Effector CD4-positive, alpha-beta T cell (primary cell): ENCODE results near the gene RNU5D-1.
"Not testable (repeated sequence)": the region's sequence is repeated elsewhere in the genome, so short reads cannot be mapped to it uniquely, and the experiment has no call there.

Source experiments
- DNase-seq: peaks from one replicate; pipeline ENCODE4 v3.0.0-alpha.2; 2020

The RNU5D-1 gene

GRCh38 chr1:44724955-44725698, 5.8 kb downstream of the RNU5D-1 start:
- DNase-seq = no peak

GRCh38 chr1:44724296-44724954, 6.5 kb downstream of the RNU5D-1 start:
- DNase-seq = no peak

DNA sequence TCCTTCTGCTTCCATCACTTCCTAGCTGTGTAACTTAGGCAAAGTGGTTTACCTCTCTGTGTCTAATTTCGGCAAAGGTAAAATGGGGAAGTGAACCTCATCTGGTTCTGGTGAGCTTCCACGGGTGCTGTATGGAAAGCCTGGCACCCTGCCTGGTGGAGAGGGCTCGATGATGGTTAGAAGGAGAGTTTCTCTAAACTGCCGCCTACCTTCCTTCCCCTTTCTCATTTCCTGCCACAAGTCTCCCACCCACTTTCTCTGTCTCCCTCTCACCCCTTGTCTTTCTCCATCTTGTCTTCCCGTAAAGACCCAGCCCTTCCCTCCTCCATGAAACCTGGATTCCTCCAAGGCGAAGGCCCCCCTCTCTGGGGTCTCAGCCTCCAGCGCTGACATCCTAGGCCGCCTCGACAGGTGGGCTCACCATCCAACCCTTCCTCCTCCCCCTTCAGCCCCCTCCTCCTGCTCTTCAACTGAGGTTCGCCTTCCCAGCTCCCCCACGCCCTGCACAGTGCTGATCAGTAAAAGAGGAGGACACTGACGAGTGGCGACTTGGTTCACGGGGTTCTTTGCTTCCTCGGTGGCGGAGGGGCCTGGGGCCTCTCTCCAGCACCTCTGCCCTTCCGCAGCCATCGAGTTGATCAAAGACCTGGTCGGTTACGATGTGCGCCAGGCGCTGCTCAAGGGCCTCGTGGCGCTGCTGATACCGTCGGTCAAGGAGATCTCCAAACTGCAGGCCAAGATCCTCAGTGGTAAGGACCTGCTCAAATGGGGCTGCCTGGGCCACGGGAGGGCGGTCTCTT, 7.3 kb downstream of the RNU5D-1 start:
- no peak for DNase-seq

- no peak for DNase-seq
Measured at GRCh38 chr1:44723064-44723463, 7.9 kb downstream of the RNU5D-1 start.

GRCh38 chr1:44721485-44722361, 9.2 kb downstream of the RNU5D-1 start:
- peak; percentile 35 for DNase-seq

DNA sequence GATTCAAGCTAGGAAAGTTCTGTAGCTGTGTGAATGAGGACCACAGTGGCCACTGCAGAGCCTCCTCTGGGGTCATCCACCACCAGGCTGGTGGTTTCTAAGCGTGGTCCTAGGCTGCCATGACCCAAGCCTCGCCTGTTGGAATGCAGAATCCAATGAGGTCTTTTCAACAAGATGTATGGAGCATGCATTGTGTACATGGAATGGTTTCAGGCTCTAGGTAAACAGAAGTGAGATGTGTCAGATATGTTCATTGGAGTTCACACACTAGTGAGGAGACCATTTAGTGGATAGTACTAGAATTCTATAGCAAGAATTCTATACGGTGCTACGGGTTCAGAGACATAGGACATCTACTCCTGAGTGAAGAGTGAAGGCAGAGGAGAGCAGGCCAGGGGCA, 10.7 kb downstream of the RNU5D-1 start:
- no peak for DNase-seq

DNA sequence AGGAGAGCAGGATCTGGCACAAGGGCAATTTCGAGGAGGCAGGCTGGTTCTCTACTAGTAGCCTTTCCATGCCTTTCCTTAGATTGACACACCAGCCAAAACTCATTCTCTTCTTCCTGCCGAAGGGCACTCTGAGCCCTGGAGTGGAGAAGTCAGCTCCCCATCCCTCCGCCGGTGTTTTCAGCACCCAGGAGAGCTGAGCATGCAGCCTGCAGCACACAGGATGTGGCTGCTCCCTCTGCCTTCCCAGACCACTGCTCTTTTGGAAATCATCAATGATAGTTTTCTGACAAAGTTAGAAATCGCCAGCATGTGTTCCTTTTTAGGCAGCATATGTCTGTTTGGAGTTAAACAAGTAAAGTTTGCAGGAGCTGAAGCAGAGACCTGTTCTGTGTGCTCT, 11.7 kb downstream of the RNU5D-1 start:
- no peak for DNase-seq

GRCh38 chr1:44718091-44718490, 12.9 kb downstream of the RNU5D-1 start:
- no peak for DNase-seq

DNA sequence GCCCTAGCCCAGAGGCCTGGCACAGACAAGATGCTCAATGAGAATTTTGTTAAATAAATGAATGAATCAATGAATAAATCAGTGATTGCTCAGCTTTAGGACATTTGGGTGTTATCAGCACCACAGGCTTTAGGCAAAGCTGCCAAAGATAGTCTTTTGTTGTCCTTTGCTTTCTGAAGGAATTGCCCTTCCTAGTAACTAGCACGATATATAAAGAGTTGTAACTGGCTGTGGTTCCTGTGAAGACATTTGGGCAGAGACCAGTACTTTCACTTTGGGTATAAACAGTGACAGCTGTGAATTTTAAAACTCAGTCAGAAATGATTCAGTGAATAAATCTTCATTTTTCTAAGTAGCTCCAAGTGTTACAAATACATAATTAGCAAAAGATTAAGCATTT, 13.3 kb downstream of the RNU5D-1 start:
- DNase-seq = no peak

DNA sequence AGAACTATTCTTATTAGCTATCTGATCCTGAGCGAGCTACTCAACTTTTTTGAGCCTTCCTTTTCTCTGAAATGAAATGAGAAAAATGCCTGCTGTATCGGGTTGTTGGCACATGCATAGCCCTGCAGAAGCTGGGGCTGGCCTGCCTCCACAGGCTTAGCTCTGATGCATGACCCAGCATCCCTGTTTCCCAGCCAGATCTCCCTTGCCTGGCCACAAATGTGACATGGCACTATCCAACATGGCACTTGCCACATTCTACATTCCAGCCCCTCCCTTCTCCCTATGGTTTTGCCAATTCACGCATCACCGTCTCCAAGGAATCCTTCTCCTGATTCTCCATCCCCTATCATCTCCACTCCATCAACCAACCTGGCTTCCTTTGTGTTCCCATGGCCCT, 13.8 kb downstream of the RNU5D-1 start:
- DNase-seq = no peak

- DNase-seq = peak; percentile 57
Measured at GRCh38 chr1:44714944-44715571, 15.9 kb downstream of the RNU5D-1 start.

DNA sequence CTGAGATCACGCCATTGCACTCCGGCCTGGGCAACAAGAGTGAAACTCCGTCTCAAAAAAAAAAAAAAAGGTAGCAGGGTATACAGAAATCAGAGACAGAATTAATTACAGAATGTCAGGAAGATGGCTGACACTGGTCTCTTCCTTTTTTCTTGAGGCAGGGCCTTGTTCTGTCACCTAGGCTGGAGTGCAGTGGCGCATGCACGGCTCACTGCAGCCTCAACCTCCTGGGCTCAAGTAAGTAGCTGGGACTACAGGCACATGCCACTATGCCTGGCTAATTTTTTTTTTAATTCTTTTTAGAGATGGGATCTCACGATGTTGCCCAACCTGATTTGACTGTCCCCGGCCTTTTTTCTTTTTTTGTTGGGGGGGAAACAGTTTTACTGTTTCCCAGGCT, 16.4 kb downstream of the RNU5D-1 start:
- DNase-seq = no peak

DNA sequence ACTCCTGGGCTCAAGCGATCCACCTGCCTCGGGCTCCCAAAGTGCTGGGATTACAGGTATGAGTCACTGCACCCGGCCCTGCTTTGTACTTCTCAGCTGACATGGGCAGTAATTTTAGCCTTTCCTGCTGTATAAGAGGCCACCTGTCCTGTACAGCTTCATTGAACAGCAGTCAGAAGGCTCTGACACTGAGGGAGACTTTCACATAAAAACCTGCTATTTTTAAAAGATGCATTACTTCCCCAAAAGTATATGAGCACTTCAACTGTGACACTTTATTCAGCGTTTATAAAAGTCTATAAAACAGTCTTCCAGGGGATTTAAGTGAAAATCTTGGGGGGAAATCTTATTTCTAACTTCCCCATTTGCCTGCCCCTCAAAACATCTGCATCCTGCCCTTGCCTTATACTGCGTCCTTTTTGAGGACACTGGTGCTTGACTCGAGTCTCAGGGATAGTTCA, 17.6 kb downstream of the RNU5D-1 start:
- DNase-seq = no peak

DNA sequence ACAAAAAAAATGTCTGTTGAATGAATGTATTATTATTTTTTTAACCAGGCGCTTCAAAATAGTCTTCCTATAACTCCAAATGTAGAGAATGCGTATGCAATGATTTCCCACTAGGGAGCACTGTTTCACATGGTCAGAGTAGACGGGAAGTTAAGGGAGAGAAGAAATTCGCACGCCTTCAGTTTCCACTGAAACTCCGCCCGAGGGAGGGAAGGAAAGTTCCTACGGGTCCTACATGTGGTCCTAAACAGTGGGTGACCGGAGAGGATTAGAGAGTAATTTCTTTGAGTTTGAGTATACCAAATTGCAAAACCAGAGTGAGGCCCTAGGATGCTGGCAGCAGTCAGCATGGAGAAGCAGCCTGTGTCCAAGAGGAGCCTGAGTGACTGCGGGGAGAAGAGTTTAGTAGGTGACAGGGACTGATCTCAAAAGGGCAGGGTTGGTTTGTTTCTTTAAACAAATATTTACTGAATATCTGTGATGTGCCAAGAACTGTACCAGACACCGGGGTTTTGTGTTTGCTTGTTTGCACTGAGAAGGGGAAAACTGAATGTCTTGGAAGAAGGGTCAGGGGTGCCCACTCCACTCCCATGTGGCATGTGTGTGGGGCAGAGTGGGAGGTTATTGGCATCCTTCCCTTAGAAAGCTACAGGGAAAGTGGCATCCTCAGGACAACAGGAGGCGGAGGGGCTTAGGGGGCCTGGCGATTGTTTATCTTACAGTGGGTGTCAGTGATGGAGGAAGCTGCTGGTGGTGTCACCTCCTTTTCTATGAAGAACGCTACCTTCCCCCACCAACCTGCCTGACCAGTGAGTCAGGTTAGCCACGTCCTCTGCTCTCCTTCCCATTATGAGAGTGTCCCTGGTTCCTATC, 22.8 kb downstream of the RNU5D-1 start:
- DNase-seq = no peak

- DNase-seq = no peak
Measured at GRCh38 chr1:44707112-44707881, 23.7 kb downstream of the RNU5D-1 start.

DNA sequence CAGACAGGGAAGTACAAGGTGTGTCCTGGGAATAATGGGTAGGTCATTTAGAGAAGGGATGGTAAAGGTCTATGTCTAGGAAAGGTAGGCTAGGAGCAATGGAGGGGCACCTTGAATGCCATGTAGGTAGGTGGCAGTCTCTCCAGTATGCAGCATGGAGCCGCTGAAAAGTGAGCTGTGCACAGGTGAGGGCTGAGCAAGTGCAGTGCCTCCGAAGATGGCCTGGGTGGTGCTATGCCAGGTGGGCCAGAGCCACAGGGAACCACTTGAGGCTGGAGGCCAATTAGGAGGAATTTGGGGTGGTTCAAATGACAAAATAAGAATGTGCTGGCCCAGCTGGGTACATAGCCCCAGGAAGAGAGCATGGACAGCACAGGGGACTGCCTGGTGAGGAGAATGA, 25.0 kb downstream of the RNU5D-1 start:
- no peak for DNase-seq

DNA sequence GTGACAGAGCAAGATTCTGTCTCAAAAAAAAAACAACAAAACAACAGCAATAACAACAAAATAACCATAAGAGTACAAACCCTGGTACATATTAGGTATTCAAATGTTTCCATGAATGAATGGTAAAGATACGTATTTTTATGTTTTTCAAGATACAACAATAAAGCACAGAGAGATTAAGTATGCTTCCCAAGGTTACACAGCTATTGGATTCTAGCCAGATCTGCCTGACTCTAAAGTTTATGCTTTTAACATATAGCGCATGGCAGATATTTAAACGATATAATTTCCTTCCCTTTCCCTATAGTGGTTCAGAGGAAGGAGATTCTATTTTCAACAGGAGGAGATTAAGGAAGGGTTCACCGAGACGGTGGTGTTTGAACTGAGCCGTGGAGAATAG, 25.5 kb downstream of the RNU5D-1 start:
- no peak for DNase-seq

DNA sequence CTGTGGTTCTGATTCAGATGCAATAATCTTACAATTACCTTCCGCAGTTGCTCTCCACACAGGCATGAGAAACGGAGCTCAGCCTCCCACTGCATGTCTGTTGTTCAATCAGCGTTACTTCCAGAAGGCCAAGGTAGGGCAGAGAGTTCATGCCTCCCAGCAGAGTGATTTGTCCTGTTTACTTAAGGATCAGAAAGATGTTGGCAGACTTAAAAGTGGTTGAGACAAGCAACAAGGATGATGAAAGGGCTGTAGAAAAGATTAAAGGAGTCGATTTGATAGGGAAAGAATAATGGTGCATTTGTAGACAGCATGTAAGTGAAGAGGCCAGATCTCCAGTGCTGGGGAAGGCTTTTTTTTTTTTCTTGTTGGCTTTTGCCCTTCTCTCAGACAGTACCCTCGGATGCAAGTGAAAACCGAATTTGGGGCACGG, 29.8 kb downstream of the RNU5D-1 start:
- DNase-seq = no peak

DNA sequence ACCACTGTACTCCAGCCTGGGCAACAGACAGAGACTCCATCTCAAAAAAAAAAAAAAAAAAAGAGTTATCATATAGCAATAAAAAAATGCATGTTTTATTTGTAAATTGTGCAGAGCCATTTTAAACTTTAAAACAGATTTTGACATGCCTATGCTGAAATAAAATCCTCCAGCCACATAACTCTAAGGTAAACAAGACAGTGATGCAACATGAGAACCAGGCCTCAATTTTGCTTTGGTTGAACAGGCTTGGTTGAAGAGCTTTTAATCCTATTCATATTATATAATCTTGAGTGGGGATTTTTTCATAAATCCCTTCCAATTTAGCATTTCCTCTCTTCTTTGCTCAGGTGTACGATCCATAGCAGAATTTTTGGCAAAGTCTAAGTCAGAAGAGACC, 30.4 kb downstream of the RNU5D-1 start:
- no peak for DNase-seq

DNA sequence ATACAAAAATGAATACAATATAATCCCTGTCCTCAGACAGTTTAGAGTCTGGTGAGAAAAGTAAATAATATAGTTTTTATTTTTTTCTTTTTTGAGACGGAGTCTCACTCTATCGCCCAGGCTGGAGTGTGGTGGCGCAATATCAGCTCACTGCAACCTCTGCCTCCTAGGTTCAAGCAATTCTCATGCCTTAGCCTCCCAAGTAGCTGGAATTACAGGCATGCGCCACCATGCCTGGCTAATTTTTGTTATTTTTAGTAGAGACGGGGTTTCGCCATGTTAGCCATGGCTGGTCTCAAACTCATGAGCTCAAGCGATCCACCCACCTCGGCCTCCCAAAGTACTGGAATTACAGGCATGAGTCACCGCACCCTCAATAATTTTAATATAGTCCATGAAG, 31.6 kb downstream of the RNU5D-1 start:
- not testable (repeated sequence) for DNase-seq
